GM19239 (cell line): ENCODE results near the gene ETV5.

Experiments
- DNase-seq: peaks from one replicate; pipeline ENCODE4 v3.0.0; 2011; ENCODE audit warnings: low spot score; ENCODE audit not compliant: insufficient read length
- FAIRE-seq: peaks from 2 replicates; lab custom pipeline; 2011; peaks lifted over from hg19 to GRCh38; lab: Jason Lieb, UNC

The ETV5 gene

GRCh38 chr3:186108941-186109865 is at the start of gene ETV5:
Gene ETV5 (minus strand): TSS chr3:186109089. CDS start chr3:186105868, 3,221 bp downstream.
- peak; percentile 92 for FAIRE-seq
- DNase-seq, result peak; percentile 90

- no peak for DNase-seq
- FAIRE-seq, result no peak
Observed at GRCh38 chr3:186154641-186155040, 45.8 kb upstream of the ETV5 start.

GRCh38 chr3:186152889-186153292 is 44.0 kb upstream of the ETV5 start:
- DNase-seq (peak; percentile 52), FAIRE-seq (peak; percentile 84)

GRCh38 chr3:186152361-186152798 is 43.5 kb upstream of the ETV5 start:
- DNase-seq, result no peak
- FAIRE-seq, result no peak

- DNase-seq (no peak), FAIRE-seq (peak; percentile 18)
Observed at GRCh38 chr3:186151077-186151971, 42.4 kb upstream of the ETV5 start.

GRCh38 chr3:186150041-186150830 is 41.3 kb upstream of the ETV5 start:
- DNase-seq, result no peak
- FAIRE-seq, result peak; percentile 48

GRCh38 chr3:186149319-186149960 is 40.6 kb upstream of the ETV5 start:
- FAIRE-seq, result no peak

GRCh38 chr3:186144257-186144656 is 35.4 kb upstream of the ETV5 start:
- no peak for FAIRE-seq
- no peak for DNase-seq

More at GRCh38 chr3:186149319-186149960, 40.6 kb upstream of the ETV5 start:
- DNase-seq, result no peak

GRCh38 chr3:186143250-186143649 is 34.4 kb upstream of the ETV5 start:
- FAIRE-seq (no peak), DNase-seq (no peak)

- FAIRE-seq (no peak), DNase-seq (no peak)
Observed at GRCh38 chr3:186142393-186142932, 33.6 kb upstream of the ETV5 start.

GRCh38 chr3:186141790-186142189 is 32.9 kb upstream of the ETV5 start:
- no peak for FAIRE-seq

GRCh38 chr3:186138272-186138981 is 29.5 kb upstream of the ETV5 start:
- DNase-seq, result no peak

More at GRCh38 chr3:186141790-186142189, 32.9 kb upstream of the ETV5 start:
- no peak for DNase-seq

GRCh38 chr3:186137051-186137685 is 28.3 kb upstream of the ETV5 start:
- FAIRE-seq, result no peak
- no peak for DNase-seq

More at GRCh38 chr3:186138272-186138981, 29.5 kb upstream of the ETV5 start:
- no peak for FAIRE-seq

GRCh38 chr3:186133980-186134379 is 25.1 kb upstream of the ETV5 start:
- DNase-seq (no peak), FAIRE-seq (no peak)

GRCh38 chr3:186132487-186132886 is 23.6 kb upstream of the ETV5 start:
- DNase-seq (no peak), FAIRE-seq (no peak)

GRCh38 chr3:186129206-186129605 is 20.3 kb upstream of the ETV5 start:
- DNase-seq (no peak), FAIRE-seq (no peak)

GRCh38 chr3:186128158-186128557 is 19.3 kb upstream of the ETV5 start:
- FAIRE-seq, result no peak
- no peak for DNase-seq

- DNase-seq, result no peak
- FAIRE-seq, result no peak
Observed at GRCh38 chr3:186127463-186127862, 18.6 kb upstream of the ETV5 start.
